ENCODE measurements around the gene B4GALT1.
"Not testable (repeated sequence)": the region's sequence is repeated elsewhere in the genome, so short reads cannot be mapped to it uniquely, and the experiment has no call there.

The B4GALT1 gene

DNA sequence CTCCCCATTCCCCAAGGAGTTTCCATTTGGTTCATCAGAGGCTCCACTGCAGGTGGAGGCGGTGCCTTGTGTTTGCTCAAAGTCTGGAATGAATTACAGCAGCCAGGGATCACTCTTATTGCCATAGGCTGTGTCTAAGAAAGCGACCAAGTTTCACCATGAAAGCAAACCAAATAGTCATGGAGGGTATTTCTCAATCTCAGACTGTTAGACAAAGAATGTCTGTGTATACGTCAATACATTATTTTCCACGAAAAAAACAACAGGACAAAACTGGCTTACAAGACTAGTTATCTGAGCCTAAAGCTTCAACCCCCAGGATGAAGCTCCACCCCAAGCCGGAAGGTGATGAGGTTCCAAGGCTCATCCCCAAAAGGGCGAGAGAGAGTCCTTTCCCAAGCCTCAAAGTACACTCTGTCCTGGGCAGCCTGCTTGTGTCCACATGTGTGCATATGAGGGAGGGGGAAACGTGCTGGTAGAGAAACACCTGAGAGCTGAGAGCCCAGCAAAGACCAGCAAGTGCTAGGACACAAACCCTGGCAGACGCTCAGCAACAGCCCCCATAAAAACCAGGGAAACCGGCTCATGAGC, 4.3 kb downstream of the B4GALT1 start:
- DNase-seq (ENCODE audit: low read depth, low spot score), result no peak

- no peak for DNase-seq (ENCODE audit: low read depth, low spot score)
These were observed 5.5 kb downstream of the B4GALT1 start for GRCh38 chr9:33161589-33162132.

GRCh38 chr9:33161011-33161588, 6.0 kb downstream of the B4GALT1 start:
- DNase-seq (ENCODE audit: low read depth, low spot score), result peak; percentile 58

DNA sequence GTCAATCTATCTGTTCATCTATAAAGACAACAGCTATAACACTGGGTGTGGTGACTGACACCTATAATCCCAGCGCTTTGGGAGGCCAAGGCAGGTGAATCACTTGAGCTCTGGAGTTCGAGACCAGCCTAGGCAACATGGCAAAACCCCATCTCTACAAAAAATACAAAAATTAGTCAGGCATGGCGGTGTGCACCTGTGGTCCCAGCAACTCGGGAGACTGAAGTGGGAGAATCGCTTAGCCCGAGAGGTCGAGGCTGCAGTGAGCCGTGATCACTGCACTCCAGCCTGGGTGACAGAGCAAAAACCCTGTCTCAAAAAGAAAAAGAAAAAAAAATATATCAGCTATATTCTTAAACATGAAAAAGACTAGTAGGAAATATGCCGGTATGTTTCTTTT, 6.7 kb downstream of the B4GALT1 start:
- not testable (repeated sequence) for DNase-seq (ENCODE audit: low read depth, low spot score)

- no peak for DNase-seq (ENCODE audit: low read depth, low spot score)
These were observed 7.4 kb downstream of the B4GALT1 start for GRCh38 chr9:33159777-33160127.

DNA sequence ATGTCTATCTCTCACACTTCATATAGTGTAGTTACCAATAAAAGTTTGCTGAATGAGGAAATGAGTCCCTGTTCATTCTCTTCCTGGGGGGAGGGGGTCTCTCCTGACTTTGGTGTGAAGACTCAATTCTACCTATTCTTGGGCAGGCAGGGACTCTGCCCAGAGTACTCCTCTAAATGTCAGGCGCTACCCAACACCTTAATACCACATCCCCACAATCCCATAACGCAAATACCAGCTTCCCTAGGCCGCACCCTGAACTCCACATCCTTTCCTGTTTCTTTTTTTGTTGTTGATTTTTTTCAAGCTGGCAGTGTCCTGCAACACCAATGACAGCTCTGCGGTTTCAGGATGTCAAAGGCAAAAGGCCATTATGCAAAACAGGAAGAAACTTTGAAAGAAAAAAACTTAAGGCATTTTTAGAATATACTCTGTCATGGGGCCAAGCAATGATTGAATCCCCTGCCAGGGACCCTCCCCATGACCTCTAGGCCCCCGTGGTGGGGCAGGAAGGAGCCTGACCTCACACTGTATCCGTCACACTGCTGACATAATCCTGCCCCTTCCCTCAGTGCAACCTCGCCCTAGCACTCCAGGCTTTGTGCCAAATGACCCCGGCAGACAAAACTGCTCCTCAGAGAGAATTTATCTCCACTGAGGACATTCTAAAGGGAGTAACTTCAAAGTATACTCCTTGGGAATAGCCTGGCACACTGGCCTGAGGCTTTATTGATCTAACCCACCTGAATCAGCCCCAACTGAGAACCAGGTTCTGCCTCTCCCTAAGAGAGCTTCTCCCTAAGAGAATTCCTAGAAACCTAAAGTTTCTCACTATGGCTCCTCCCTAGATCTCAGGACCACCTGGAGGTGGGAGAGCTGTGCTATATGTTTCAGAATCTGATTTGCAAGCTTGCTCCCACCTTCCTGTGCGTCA, 8.0 kb downstream of the B4GALT1 start:
- peak; percentile 76 for DNase-seq (ENCODE audit: low read depth, low spot score)

DNA sequence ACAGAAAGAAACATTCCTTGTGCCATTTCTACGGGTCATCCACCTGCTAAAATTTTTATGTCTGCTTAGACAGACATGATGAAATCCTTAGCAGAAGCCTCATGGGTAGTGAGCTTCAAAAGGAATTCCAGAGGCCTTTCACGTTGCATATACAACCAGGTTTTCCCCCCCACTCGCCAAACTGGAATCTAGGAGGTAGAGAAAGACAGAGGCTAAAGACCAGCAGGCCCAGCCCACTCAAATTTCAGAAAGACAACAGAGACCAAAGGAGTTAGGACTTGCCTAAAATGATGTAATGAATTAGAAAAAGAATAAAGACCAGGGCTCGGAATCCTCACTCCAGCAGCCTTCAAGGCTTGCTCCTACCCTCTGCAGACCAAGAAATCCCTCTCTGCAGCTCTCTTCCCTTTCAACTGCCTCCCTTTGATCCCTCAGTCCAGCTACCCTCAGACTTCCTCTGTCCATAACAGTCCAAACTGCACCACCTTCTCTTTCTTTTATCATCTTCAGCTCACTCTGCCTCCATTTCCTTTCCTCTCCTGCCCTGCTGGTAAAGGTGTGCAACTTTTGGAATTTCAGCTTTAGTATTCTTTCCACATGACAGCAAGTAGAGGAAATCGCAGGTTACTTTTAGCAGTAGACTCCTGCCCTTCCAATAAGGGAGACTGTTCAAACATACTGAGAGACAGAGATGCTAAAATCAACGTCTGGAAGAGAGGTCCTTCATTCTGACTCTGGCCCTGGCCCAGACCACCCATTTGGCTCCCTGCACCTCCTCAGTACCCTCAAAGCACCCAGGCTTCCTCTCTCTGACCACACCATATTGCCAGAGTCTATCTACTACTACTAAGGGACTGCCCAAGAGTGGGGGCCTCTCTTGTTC, 8.9 kb downstream of the B4GALT1 start:
- DNase-seq (ENCODE audit: low read depth, low spot score), result no peak

DNA sequence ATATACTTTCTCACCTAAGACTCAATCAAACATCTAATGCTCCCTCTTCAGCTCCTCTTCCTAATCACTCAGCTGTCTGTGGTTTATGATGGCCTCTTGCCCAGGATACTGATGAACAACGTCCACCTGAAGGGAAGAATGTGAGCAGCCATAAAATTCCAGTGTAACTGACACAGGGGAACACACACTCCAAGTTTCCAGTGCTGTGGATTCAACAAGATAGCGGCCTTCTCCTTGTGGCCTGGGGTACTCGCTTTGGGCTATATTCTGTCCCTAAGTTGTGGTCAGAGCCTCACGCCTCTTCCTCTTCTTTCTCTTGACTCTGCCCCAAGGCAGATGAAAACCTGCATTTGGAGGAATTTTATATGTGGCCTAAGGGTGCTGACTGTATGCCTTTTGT, 11.7 kb downstream of the B4GALT1 start:
- no peak for DNase-seq (ENCODE audit: low read depth, low spot score)

GRCh38 chr9:33154371-33154770, 12.8 kb downstream of the B4GALT1 start:
- no peak for DNase-seq (ENCODE audit: low read depth, low spot score)

GRCh38 chr9:33153666-33154065, 13.5 kb downstream of the B4GALT1 start:
- no peak for DNase-seq (ENCODE audit: low read depth, low spot score)

DNA sequence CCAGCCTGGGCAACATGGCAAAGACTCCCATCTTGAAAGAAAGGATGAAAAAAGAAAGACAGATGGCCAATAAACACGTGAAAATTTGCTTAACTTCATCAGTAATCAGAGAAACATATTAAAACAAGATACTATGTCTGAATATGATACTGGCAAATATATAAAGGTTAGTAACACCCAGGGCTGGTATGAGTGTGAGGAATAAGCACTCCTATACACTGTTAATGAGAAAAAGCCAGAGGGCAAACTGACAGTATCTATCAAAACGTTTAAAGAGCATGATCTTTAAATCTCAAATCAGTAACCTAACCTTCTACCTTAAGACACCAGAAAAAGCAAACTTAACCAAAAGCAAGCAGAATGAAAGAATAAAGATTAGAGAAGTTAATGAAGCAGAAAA, 14.1 kb downstream of the B4GALT1 start:
- DNase-seq (ENCODE audit: low read depth, low spot score), result no peak

GRCh38 chr9:33151601-33152000, 15.5 kb downstream of the B4GALT1 start:
- no peak for DNase-seq (ENCODE audit: low read depth, low spot score)

- peak; percentile 75 for DNase-seq (ENCODE audit: low read depth, low spot score)
These were observed 16.1 kb downstream of the B4GALT1 start for GRCh38 chr9:33151007-33151557.

DNA sequence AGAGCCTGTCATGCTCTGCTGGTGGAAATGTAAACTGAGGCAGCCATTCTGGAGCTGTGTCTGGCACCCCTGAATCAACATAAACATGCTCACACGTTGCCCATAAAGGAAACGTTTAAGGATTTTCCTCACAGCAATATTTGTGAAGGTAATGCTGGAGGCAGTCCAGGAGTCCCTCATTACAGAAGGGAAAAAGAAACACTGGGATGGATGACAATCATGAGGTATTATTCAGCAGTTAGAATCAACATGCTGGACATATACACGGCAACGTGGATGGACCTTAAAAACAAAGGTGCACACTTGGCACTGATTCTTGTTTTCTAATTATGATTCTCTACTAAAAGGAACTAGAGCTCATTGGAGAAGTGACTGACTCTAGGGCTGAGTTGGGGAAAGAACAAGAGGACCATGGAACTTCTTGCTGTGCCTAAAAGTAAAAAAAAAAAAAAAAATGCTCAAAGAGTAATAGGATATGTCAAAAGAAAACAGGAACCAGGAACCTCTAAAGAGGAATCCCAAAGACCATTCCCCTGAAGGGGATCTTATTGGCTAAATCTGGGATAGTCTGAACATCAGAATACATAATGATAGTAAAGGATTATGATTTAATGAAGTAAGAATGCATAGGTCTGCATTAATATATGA, 18.6 kb downstream of the B4GALT1 start:
- no peak for DNase-seq (ENCODE audit: low read depth, low spot score)

DNA sequence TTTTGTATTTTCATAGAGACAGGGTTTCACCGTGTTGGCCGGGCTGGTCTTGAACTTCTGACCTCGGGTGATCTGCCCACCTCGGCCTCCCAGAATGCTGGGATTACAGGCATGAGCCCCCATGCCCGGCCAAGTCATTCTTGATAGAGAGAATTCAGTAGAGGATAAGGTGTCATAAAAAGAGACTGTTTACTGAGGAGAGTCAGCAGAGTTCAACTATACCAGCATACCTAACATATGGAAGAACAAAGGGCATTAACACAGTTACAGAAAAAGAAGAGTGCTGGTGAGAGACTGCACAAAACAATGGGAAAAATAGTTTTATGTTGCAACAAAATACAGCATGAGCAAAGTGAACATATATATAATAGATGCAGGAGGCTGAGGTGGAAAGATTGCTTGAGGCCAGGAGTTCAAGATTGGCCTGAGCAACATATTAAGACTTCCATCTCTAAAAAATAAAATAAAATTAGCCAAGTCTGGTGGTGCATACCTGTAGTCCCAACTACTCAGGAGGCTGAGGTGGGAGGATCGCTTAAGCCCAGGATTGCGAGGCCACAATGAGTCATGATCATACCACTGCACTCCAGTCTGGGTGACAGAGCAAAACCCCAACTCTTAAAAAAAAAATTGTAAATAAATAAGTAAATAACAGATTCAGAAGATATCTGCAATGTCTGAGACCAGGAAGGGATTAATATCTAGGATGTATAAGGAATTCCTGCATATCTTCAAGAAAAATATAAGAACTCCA, 19.5 kb downstream of the B4GALT1 start:
- no peak for DNase-seq (ENCODE audit: low read depth, low spot score)

DNA sequence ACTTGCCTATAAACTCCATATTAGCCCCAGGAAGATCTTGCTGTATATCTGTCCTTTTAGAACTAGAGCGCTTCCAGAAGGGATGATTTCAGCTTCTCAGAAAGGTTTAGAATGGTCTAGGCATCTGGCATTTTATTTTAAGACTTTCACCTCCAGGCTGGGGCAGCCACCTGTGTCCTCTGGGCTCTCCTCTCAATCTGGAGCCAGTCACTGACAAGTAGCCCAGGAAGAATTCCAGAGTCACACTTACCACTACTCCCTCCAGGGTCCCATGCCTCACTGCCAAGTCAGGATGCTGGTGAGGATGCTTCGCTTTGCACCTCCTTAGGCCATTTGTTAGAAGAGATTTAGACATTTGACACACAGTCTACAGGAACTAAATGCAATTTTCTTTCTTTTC, 20.8 kb downstream of the B4GALT1 start:
- DNase-seq (ENCODE audit: low read depth, low spot score), result no peak

GRCh38 chr9:33144551-33144950, 22.6 kb downstream of the B4GALT1 start:
- DNase-seq (ENCODE audit: low read depth, low spot score), result no peak

DNA sequence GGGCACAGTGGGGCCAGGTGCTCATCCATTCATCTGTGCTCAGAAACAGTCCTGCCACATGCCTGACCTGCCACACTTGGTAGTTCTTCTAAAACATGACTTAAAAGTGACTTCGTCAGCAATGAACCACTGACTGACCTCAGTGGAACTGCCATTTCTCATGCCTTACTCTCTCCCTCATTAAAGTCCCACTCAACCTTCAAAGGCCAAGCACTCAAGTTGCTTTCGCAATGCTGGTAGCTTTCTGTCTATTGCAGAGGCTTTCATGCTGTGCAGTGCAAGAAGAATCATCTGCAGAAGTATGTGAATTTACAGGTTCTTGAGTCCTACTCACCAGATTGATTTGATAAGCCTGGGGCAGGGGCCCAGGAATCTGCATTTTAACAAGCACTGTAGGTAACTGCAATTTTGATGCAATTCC, 23.9 kb downstream of the B4GALT1 start:
- DNase-seq (ENCODE audit: low read depth, low spot score), result no peak

- DNase-seq (ENCODE audit: low read depth, low spot score), result no peak
These were observed 24.6 kb downstream of the B4GALT1 start for GRCh38 chr9:33142535-33142934.

Measured in brain pericyte (primary cell).